Measurements from ENCODE around the gene ACOXL. TPM values are rescaled to one million over a fixed set of nuclear protein-coding genes. Genes with fewer than 3 reads are reported as not detected.

ACOXL gene
- total and polyA plus RNA-seq, 10 of the 15 experiments (the other 5 are each of a cell fraction or from before 2014, with no cell fraction given): 0.05 to 1.3 (median 0.71) TPM

DNA sequence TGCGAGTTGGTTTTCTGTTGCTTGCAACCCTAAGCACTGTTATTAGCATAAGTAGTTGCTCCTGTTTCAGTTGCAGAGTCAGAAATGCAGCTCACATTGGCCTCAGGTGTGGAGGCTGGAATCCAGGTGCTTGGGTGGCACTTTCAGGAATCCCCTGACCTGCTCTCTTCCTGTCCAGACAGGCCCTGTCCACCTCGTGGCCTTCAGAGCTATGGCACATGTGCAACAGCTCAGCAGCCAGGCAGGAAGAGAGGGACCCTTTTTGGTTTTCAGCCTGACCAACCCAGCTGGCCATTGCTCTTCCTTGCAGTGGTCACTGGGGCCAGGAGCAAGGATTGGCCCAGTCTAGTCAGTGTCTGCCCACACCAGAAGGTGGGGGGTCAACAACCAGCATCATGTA is 12.7 kb downstream of the ACOXL start:
- SMC1A ChIA-PET (ENCODE audit: uncharacterized antibody, unreplicated experiment): interaction anchor here (1.2 to 15.0 kb wide), 4 partner anchors 10 to 71 kb away, joined by 3 to 251 read pairs (median 4); partner anchors contain the start of gene BUB1
- peaks cover 26% of the 10 kb centered on the region for H3K4me1 ChIP-seq (ENCODE audit: control insufficient read depth, insufficient read depth, low read length)
- intact Hi-C loops (cut with micrococcal nuclease; ENCODE audit: unreplicated experiment) (no loop called here), in situ Hi-C loops (cut with MboI) (loop anchor here (10.0 kb wide), 1 partner anchor 60 kb away; no protein-coding TSS in a partner anchor)
- no peak overlapping the region for H3K9ac ChIP-seq (ENCODE audit: control insufficient read depth, insufficient read depth, low read length)
- CTCF ChIA-PET: interaction anchor here (1.2 to 1.3 kb wide), 2 partner anchors 10 to 66 kb away, joined by 3 read pairs; no protein-coding TSS in a partner anchor
- H3K9me3 ChIP-seq (replicated peaks; ENCODE audit: control insufficient read depth, insufficient read depth, low read length): no peaks in the 10 kb centered on the region; the same call in 2 of the 3 replicates
- BruUV-seq (replicated peaks): no TSS peak
- no peak overlapping the region for H3K4me3 ChIP-seq
- TF ChIP-seq RELA (IDR thresholded peaks at IDR 0.05; ENCODE audit: borderline replicate concordance, partially characterized antibody): no peak
- TF ChIP-seq MEF2B (IDR thresholded peaks at IDR 0.05; ENCODE audit: partially characterized antibody, poor library complexity, severe bottlenecking): no peak
- no peak for TF ChIP-seq CHD4 (IDR thresholded peaks at IDR 0.05)
- no peaks in the 10 kb centered on the region for H3K36me3 ChIP-seq (ENCODE audit: control insufficient read depth in 2 of 2, insufficient read depth in 2 of 2, low read length in 1 of 2)
- POLR2A ChIA-PET: no interaction called here
- ATAC-seq: no peak
- H4K20me1 ChIP-seq (ENCODE audit: control insufficient read depth, insufficient read depth): no peaks in the 10 kb centered on the region
- H2AFZ ChIP-seq (ENCODE audit: control insufficient read depth, low read depth, low read length): no peak overlapping the region
- H3K4me2 ChIP-seq (ENCODE audit: control insufficient read depth, insufficient read depth): no peak overlapping the region
- H3K79me2 ChIP-seq (ENCODE audit: control insufficient read depth, insufficient read depth, low read length): no peaks in the 10 kb centered on the region
- DNase-seq (ENCODE audit: low read depth, low spot score): no peak
- RAD21 ChIA-PET (ENCODE audit: unreplicated experiment): interaction anchor here (0.8 to 1.4 kb wide), 3 partner anchors 9 to 70 kb away, joined by 3 to 4 read pairs (median 3); no protein-coding TSS in a partner anchor
- no peaks in the 10 kb centered on the region for H3K27me3 ChIP-seq (replicated peaks in 1 of 2; ENCODE audit: control insufficient read depth in 2 of 2, insufficient read depth in 2 of 2, low read length in 1 of 2)
- H3K27ac ChIP-seq (ENCODE audit: control insufficient read depth, insufficient read depth): no peak overlapping the region
- FAIRE-seq: no peak
- 21% methylated on average over 2 of the region's 2 CpGs for WGBS (ENCODE audit: insufficient coverage, insufficient replicate concordance, low lambda C conversion rate, missing lambda C conversion rate)

DNA sequence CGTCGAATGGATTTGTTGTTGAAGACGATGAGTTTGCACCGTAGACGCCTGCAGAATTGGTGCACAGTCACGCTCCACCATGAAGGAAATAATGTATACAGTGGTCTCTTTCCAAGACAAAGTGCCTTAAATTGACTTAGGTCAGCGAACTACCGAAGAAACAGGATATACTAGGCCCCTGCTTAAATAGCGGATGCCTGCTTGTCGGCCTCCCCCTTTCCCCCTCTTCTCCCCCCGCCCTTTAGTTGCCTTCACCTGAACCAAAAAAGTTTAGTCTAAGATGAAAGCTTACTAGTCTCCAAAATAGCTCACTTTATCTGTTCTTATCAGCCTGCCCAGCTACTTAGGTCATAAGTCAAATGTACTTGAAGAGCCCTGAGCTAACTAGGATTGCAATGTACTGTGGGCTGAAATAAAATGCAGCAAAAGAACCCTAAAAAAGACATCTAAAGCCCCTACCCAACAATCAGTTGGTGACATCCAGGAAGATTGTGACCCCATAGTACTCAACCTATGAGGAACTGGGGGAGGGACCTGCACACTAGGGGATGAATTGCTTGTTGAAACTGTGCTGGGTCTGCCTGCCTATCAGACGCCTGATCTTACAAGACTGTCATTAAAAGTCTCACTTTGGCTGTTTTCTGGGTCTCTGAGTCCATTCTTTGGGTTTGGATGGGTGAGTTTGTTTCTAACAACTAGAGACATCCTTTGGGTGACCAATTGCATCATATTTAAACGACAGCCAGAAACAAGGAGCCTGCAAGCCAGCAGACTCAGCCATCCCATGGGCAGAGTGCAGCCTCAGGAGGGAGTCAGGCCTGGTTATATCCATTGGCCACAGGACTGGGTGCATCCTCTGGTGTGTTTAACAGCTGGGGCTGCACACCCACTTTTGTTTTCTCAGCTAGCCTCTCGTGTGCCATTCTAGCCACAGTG is 14.5 kb downstream of the ACOXL start:
- ATAC-seq (no peak), DNase-seq (ENCODE audit: low read depth, low spot score) (no peak), FAIRE-seq (no peak)
- intact Hi-C loops (cut with micrococcal nuclease; ENCODE audit: unreplicated experiment): no loop called here
- BruUV-seq (replicated peaks): no TSS peak
- ChIA-PET POLR2A (interaction anchor here (0.6 to 3.1 kb wide), 6 partner anchors 9 to 72 kb away, joined by 3 to 28 read pairs (median 4); partner anchors contain the start of gene BUB1), CTCF (interaction anchor here (1.4 to 3.3 kb wide), 3 partner anchors 63 to 72 kb away, joined by 3 to 21 read pairs (median 18); partner anchors contain the start of gene BUB1), SMC1A (ENCODE audit: uncharacterized antibody, unreplicated experiment) (interaction anchor here (1.1 to 15.0 kb wide), 7 partner anchors 11 to 84 kb away, joined by 3 to 251 read pairs (median 4); partner anchors contain the start of genes ACOXL and BUB1), RAD21 (ENCODE audit: unreplicated experiment) (interaction anchor here (0.7 to 2.9 kb wide), 5 partner anchors 28 to 89 kb away, joined by 5 to 28 read pairs (median 12); partner anchors contain the start of gene BUB1)
- Histone ChIP-seq H3K27me3 (replicated peaks in 1 of 2; ENCODE audit: control insufficient read depth in 2 of 2, insufficient read depth in 2 of 2, low read length in 1 of 2) (no peaks in the 10 kb centered on the region), H3K79me2 (ENCODE audit: control insufficient read depth, insufficient read depth, low read length) (no peaks in the 10 kb centered on the region), H2AFZ (ENCODE audit: control insufficient read depth, low read depth, low read length) (no peak overlapping the region), H3K4me1 (ENCODE audit: control insufficient read depth, insufficient read depth, low read length) (peaks cover 22% of the 10 kb centered on the region), H3K9ac (ENCODE audit: control insufficient read depth, insufficient read depth, low read length) (no peak overlapping the region), H4K20me1 (ENCODE audit: control insufficient read depth, insufficient read depth) (no peaks in the 10 kb centered on the region), H3K36me3 (ENCODE audit: control insufficient read depth in 2 of 2, insufficient read depth in 2 of 2, low read length in 1 of 2) (no peaks in the 10 kb centered on the region), H3K4me3 (no peak overlapping the region), H3K27ac (ENCODE audit: control insufficient read depth, insufficient read depth) (no peak overlapping the region), H3K4me2 (ENCODE audit: control insufficient read depth, insufficient read depth) (no peak overlapping the region), H3K9me3 (replicated peaks; ENCODE audit: control insufficient read depth, insufficient read depth, low read length) (no peaks in the 10 kb centered on the region; the same call in 2 of the 3 replicates)
- WGBS (ENCODE audit: insufficient coverage, insufficient replicate concordance, low lambda C conversion rate, missing lambda C conversion rate): 77% methylated on average over 14 of the region's 14 CpGs
- in situ Hi-C loops (cut with MboI): loop anchor here (10.0 kb wide), 1 partner anchor 62 kb away; no protein-coding TSS in a partner anchor
- no peak for TF ChIP-seq YY1 (IDR thresholded peaks at IDR 0.05; ENCODE audit: low read depth, low read length)
- TF ChIP-seq SREBF2 (IDR thresholded peaks at IDR 0.05; ENCODE audit: low read length): no peak
- TF ChIP-seq, protein P1, sequence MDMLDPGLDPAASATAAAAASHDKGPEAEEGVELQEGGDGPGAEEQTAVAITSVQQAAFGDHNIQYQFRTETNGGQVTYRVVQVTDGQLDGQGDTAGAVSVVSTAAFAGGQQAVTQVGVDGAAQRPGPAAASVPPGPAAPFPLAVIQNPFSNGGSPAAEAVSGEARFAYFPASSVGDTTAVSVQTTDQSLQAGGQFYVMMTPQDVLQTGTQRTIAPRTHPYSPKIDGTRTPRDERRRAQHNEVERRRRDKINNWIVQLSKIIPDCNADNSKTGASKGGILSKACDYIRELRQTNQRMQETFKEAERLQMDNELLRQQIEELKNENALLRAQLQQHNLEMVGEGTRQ (IDR thresholded peaks at IDR 0.05; ENCODE audit: borderline replicate concordance, low read depth, low read length): no peak
- TF ChIP-seq, protein P2, sequence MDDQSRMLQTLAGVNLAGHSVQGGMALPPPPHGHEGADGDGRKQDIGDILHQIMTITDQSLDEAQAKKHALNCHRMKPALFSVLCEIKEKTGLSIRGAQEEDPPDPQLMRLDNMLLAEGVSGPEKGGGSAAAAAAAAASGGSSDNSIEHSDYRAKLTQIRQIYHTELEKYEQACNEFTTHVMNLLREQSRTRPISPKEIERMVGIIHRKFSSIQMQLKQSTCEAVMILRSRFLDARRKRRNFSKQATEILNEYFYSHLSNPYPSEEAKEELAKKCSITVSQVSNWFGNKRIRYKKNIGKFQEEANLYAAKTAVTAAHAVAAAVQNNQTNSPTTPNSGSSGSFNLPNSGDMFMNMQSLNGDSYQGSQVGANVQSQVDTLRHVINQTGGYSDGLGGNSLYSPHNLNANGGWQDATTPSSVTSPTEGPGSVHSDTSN (IDR thresholded peaks at IDR 0.05; ENCODE audit: insufficient replicate concordance, low read depth, low read length): no peak
- no peak for TF ChIP-seq POLR2AphosphoS2 (IDR thresholded peaks at IDR 0.05; ENCODE audit: low read depth, low read length)
- TF ChIP-seq RFX5 (IDR thresholded peaks at IDR 0.05; ENCODE audit: low read depth, low read length): no peak
- no peak for TF ChIP-seq POLR2AphosphoS5 (IDR thresholded peaks at IDR 0.05; ENCODE audit: low read length)
- no peak for TF ChIP-seq CBFB (IDR thresholded peaks at IDR 0.05; ENCODE audit: low read depth)

Measured in GM12878 (cell line).